IPS-NIHi7 (cell line): ENCODE measurements around the gene ALG10B.

Source experiments
- DNase-seq: peaks from one replicate; pipeline ENCODE4 v3.0.0; 2012; ENCODE audit warnings: mixed read lengths; ENCODE audit errors: extremely low spot score

The ALG10B gene

DNA sequence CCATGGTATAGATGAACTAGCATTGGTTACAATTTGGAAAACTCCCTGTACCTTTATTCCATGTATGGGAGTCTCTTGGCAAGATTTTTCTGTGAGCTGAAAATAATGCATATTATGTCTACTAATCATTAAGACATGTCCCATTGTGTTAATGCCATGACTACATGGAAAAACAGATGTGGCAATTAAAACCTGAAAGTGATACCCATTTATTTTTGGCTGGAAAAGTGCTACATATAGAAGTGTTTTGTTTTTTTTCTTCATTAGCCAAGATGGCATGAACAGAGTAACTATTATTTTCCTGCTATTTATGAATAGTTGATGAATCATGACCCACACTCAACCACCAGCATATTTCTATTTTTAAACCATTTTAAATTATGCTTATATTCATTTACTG is 58.2 kb downstream of the ALG10B start:
- DNase-seq, result no peak
